Sciatic nerve (tissue), 2 donors: ENCODE data around the gene MCC. TPM values are rescaled to one million over a fixed set of nuclear protein-coding genes. Genes with fewer than 3 reads are reported as not detected.

Experiments used
- ATAC-seq: fragments of 200-7000 bp; cut with Tn5 transposase; one replicate; pipeline ENCODE4 v1.9.1; 2020; ENCODE audit warnings: mild to moderate bottlenecking, moderate library complexity
- DNase-seq: peaks from one replicate; pipeline ENCODE4 v3.0.0-alpha.2; 2020; ENCODE audit warnings: low spot score
- intact Hi-C: fragments of 100-400 bp; cut with DNase I; formaldehyde crosslinking; loops from one replicate; pipeline ENCODE4 v1.14.2; 2022
- total RNA-seq: library from RNA; stranded (reverse); fragmentation: NEBNext Ultra II Directional; extraction: Animal tissue kit (Norgen Biotek cat#: 25700); gene quantifications from one replicate; pipeline ENCODE4 v1.2.1, GENCODE V29; 2021
- donor health status: DM: no; HTN: no; CAD: no.
- donor health status: DM: no; HTN: no; CAD: no.

Gene MCC
- total RNA-seq, 1 donor from 2014 or later = 41.9 TPM

- ATAC-seq = peak; percentile 76
- intact Hi-C loops = no loop called here
- peak; percentile 72 for DNase-seq
Measured at GRCh38 chr5:113202746-113203716, 285.2 kb downstream of the MCC start.

GRCh38 chr5:113202287-113202686 is 286.0 kb downstream of the MCC start:
- intact Hi-C loops = no loop called here
- ATAC-seq (no peak), DNase-seq (no peak)

- intact Hi-C loops = no loop called here
- ATAC-seq (no peak), DNase-seq (no peak)
Measured at GRCh38 chr5:113201715-113202114, 286.5 kb downstream of the MCC start.

DNA sequence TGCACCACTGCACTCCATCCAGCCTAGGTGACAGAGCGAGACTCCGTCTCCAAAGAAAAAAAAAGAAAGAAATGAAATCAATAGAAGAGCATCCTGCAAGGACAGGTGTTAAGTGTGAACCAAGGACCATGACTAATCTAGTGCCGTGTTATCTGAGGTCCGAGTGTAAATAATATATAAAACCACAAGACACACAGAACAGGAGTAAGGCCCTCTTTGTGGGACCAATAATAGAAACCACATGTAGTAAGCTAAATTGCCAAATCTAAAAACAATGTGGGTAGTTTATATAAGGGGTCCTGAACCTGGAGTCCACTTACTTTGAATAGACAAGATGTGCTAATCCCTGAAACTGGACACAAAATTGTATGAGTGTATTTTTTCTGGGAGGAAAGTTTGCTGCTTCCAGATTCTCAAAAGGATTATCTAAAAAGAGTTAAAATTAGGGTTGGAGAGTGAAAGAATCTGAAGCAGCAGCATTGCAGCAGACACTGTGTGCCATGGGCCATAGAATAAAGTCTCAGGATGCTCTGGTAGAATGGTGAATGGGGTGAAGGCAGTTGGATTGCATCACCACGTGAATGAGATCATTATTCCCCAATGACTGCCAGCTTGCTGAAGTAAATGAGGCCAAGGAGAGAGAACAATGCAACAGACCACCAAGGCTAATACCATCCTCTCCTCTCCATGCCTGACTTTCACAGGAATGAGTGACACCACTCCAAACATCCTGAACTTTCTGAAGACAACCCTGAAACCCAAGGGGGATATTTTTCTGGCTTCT is 288.9 kb downstream of the MCC start:
- ATAC-seq = peak; percentile 74
- intact Hi-C loops = no loop called here
- no peak for DNase-seq

DNA sequence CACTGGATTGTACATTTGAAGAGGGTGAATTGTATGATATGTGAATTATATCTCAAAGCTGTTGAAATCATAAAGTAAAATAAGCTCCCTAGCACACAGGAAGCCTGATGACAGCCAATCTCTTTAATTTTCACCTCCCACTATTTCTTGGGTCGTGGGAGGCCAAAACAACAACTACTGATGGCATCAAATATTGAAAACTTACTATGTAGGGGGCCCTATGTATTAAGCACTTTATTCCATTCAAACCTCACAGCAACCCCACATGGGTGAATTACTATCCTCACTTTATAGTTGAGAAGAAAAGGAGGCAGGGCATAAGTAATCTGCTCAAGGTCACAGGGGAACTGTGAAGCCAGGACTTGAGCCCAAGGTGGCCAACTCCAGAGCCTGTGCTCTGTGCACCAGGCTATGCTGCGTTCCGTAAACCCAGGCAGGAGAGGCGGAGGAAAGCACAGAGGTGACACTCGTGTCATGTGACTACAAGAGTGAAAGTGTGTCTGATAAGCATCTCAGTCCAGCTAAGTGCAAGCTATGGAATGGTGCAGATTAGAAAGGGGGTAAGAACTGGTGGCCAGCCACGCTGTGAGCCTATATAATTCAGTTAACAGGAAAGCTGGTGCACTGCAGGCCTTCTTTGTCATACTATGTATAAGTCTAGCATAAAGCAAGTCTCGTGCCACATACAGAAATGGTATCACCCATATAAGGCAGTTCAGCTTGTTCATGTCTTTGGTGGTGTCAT is 290.6 kb downstream of the MCC start:
- ATAC-seq = no peak
- intact Hi-C loops = no loop called here
- DNase-seq = no peak

DNA sequence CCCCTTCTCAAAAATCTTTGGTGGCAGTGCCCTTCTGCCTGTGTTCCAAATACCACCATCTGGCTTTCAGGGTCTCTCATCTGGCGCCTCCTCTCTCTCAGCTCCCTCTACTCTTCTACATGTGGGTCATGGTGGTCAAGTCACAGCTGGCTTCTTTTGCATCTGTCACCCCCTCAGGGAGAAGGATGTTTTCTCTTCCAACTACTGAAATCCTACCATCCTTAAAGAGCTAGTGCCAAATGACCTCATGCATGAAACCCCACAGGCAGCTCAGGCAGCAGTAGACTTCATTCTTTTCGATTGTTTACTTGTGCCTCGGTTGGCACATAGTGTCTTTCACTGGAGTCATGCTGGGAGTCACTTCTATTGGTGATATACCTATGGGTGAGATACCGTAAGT is 292.5 kb downstream of the MCC start:
- DNase-seq (no peak), ATAC-seq (no peak)
- intact Hi-C loops = no loop called here

DNA sequence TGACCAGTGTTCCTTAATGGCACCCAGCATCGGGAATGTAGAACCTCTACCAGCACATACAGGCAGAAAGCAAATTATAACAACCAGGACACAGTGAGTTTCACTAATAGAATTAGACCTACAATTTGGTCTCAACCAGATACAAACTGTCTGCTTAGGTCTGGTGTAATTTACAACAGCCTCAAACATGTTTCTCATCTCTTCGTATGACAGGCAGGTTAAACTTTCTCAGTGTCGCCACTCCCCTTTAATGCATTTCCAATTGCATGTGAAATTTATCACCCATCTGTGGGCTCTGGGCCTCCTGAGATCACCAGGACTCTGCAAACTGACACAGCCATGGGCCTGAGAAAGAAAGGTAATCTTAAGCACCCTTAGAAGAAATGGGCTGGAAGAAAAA is 293.0 kb downstream of the MCC start:
- DNase-seq = no peak
- intact Hi-C loops = no loop called here

GRCh38 chr5:113194591-113194990 is 293.7 kb downstream of the MCC start:
- intact Hi-C loops = no loop called here
- DNase-seq (no peak), ATAC-seq (no peak)

More for the DNA sequence above, 293.0 kb downstream of the MCC start:
- ATAC-seq = no peak

DNA sequence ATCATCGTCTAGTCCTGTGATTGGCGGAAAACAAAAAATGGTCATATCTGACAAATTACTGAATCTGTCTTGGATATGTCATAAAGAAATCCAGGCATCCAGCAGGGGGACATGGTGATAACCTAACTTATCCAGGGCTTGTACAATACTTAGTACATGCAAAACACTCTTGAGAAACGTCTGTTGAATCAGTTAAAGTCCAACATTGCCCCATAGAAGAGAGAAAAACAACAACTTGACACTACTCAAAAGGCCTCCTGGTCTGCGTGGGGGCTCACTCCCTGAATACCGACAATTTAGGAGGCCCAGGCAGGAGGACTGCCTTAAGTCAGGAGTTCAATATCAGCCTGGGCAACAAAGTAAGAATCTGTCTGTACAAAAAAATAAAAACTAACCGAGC is 294.1 kb downstream of the MCC start:
- intact Hi-C loops = no loop called here
- ATAC-seq = no peak
- no peak for DNase-seq

GRCh38 chr5:113193311-113193978 is 294.8 kb downstream of the MCC start:
- DNase-seq (no peak), ATAC-seq (no peak)
- intact Hi-C loops = no loop called here

GRCh38 chr5:113192541-113192940 is 295.7 kb downstream of the MCC start:
- no peak for DNase-seq
- intact Hi-C loops = no loop called here

GRCh38 chr5:113190347-113190746 is 297.9 kb downstream of the MCC start:
- intact Hi-C loops = no loop called here
- ATAC-seq (no peak), DNase-seq (no peak)

More at GRCh38 chr5:113192541-113192940, 295.7 kb downstream of the MCC start:
- no peak for ATAC-seq

- DNase-seq (no peak), ATAC-seq (no peak)
- intact Hi-C loops = no loop called here
Measured at GRCh38 chr5:113189291-113189690, 299.0 kb downstream of the MCC start.

- ATAC-seq = no peak
- intact Hi-C loops = no loop called here
- DNase-seq = no peak
Measured at GRCh38 chr5:113188436-113188835, 299.8 kb downstream of the MCC start.

DNA sequence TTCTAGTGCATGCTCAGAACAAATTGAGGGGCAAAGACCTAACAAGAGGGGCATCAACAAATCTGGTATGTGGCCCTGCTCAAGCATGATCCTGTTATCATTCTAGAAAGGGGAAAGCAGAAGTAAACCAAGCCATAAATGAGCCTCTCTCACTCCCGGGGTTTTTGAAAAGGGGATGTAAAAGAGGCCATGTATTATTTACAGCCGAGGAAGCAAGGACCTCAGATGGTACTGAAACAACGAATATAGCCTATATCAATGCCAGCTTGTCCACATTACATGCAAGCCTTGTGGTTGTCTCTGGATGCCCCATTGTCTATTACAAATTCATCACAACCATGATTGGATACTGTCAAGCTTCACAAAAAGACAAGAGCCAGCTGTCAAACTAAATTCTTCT is 300.3 kb downstream of the MCC start:
- intact Hi-C loops = no loop called here
- ATAC-seq = no peak
- DNase-seq = no peak

GRCh38 chr5:113186061-113186460 is 302.2 kb downstream of the MCC start:
- no peak for DNase-seq
- intact Hi-C loops = no loop called here
- no peak for ATAC-seq

DNA sequence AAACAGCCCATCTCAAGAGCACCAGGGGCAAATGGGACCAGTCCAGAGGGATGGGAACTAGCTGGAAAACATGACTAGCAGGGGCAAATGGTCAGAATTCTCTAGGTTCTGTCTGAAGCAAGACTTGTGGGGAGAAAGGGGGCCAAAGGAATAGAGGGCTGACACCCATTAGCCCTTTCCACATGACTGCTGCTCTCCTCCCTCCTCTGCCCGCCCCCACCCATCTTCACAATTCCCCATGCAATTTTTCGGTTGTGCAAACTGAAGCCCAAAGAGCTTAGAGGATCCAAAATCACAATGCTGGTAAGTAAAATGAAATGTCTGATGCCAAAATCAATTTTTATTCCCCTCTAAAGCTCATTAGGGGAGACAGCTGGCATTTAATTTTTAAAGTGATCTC is 304.6 kb downstream of the MCC start:
- DNase-seq = no peak
- no peak for ATAC-seq
- intact Hi-C loops = no loop called here

DNA sequence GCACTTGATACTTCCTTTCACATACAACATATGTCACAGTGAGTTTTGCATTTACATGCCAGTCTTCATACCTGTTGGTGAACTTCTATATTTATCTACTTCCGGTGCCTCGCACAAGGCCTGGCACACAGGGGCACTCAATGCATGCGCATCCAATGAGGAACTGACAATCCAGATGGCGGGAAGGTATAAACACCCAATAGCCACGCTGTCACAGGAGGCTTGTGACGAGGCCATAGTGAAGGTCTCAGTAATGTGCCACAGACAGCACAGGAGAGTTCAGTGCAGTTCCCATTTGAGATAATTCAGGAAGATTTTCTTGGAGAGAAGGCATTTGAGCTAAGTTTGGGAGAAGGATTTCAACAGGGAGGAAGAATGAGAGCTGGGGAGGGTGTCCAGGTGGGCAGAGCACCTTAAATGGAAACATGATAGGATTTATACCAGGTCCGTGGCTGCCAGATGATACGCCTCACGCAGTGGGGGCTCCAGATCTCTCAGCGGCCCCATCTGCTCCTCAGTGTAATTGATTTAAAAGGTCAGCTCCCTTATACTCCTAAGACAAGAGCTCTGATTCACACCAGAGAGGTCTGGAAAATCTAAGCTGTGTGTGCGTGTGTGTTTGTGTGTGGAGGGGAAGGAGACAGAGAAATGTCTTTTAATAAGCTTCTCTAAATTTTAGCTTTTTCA is 305.5 kb downstream of the MCC start:
- DNase-seq (no peak), ATAC-seq (no peak)
- intact Hi-C loops = no loop called here
